HEK293 (cell line): ENCODE data around the gene SLC36A3.
"Not testable (repeated sequence)": the region's sequence is repeated elsewhere in the genome, so short reads cannot be mapped to it uniquely, and the experiment has no call there.

ENCODE experiments used
- CTCF ChIA-PET: fragments of 350-600 bp; formaldehyde crosslinking; extraction: SDS; loops from one replicate; lab custom pipeline; 2021; ENCODE audit warnings: antibody characterized with exemption; lab: Yijun Ruan, JAX
- POLR2A ChIA-PET: fragments of 300-600 bp; formaldehyde crosslinking; extraction: SDS; loops from one replicate; lab custom pipeline; 2020; ENCODE audit warnings: antibody characterized with exemption, inconsistent platforms; lab: Yijun Ruan, JAX
- H3K27ac ChIP-seq: fragments of 200-500 bp; sonication (Bioruptor generic); 2 replicates; pipeline ENCODE4 v1.5.1; 2014; ENCODE audit warnings: low read depth, low read length, control low read depth, inconsistent platforms; ENCODE audit errors: extremely low read depth
- H3K36me3 ChIP-seq, 2 experiments: fragments of 200-500 bp in 1 of 2; sonication (Bioruptor generic) in 1 of 2; 1 replicate in 1 of 2; 2 replicates in 1 of 2; pipeline ENCODE4 v1.5.1; 2014 to 2017; ENCODE audit warnings: inconsistent platforms in 2 of 2, low read length in 2 of 2; ENCODE audit not compliant: control insufficient read depth in 2 of 2, insufficient read depth in 1 of 2
- H3K4me1 ChIP-seq: fragments of 200-500 bp; sonication (Bioruptor generic); 2 replicates; pipeline ENCODE4 v1.5.1; 2014; ENCODE audit warnings: mild to moderate bottlenecking, low read length, inconsistent platforms; ENCODE audit not compliant: control insufficient read depth, insufficient read depth
- H3K4me3 ChIP-seq: 2 replicates; pipeline ENCODE4 v1.5.1; 2011; ENCODE audit warnings: low read depth, mild to moderate bottlenecking, control low read depth, low read length, moderate library complexity
- H3K9me3 ChIP-seq: fragments of 200-500 bp; sonication (Bioruptor generic); 2 replicates; pipeline ENCODE4 v1.5.1; 2014; ENCODE audit warnings: low read depth, low read length, inconsistent platforms; ENCODE audit not compliant: control insufficient read depth, insufficient read depth
- EGR2 ChIP-seq: fragments of 450-650 bp; formaldehyde crosslinking; IDR thresholded peaks from 2 replicates; pipeline ENCODE4 v1.5.1; 2016; ENCODE audit warnings: low read depth, missing biosample characterization, missing genetic modification characterization
- KLF10 ChIP-seq: fragments of 450-650 bp; IDR thresholded peaks from 2 replicates; pipeline ENCODE4 v1.5.1; 2018; ENCODE audit warnings: missing biosample characterization, mild to moderate bottlenecking, missing genetic modification characterization
- SCRT1 ChIP-seq: fragments of 450-650 bp; formaldehyde crosslinking; IDR thresholded peaks from 2 replicates; pipeline ENCODE4 v1.5.1; 2016; ENCODE audit warnings: missing biosample characterization, missing genetic modification characterization, borderline replicate concordance
- SCRT2 ChIP-seq: fragments of 450-650 bp; formaldehyde crosslinking; IDR thresholded peaks from 2 replicates; pipeline ENCODE4 v1.5.1; 2016; ENCODE audit warnings: missing biosample characterization, missing genetic modification characterization
- TRIM28 ChIP-seq: IDR thresholded peaks from 2 replicates; pipeline ENCODE4 v1.6.1; 2011; ENCODE audit warnings: low read length, control low read depth, borderline replicate concordance
- ZBTB1 ChIP-seq: fragments of 450-650 bp; formaldehyde crosslinking; IDR thresholded peaks from 2 replicates; pipeline ENCODE4 v1.5.1; 2016; ENCODE audit warnings: missing biosample characterization, missing genetic modification characterization
- ZBTB17 ChIP-seq: fragments of 450-650 bp; formaldehyde crosslinking; IDR thresholded peaks from 2 replicates; pipeline ENCODE4 v1.5.1; 2016; ENCODE audit warnings: missing biosample characterization, missing genetic modification characterization
- ZFHX2 ChIP-seq: fragments of 450-650 bp; formaldehyde crosslinking; conservative IDR thresholded peaks from 2 replicates; pipeline ENCODE4 v1.5.1; 2016; ENCODE audit warnings: missing biosample characterization, missing genetic modification characterization
- ZFP69B ChIP-seq: fragments of 450-650 bp; formaldehyde crosslinking; IDR thresholded peaks from 2 replicates; pipeline ENCODE4 v1.5.1; 2016; ENCODE audit warnings: missing biosample characterization, missing genetic modification characterization
- ZNF214 ChIP-seq: fragments of 450-650 bp; formaldehyde crosslinking; IDR thresholded peaks from 2 replicates; pipeline ENCODE4 v1.5.1; 2017; ENCODE audit warnings: missing biosample characterization, mild to moderate bottlenecking, missing genetic modification characterization, borderline replicate concordance
- ZNF274 ChIP-seq, 2 experiments: fragments of 200-500 bp in 1 of 2; fragments of 450-650 bp in 1 of 2; sonication (Bioruptor generic) in 1 of 2; formaldehyde crosslinking in 1 of 2; IDR thresholded peaks; 2 replicates each; pipeline versions ENCODE4 v1.5.1 to v1.6.1; 2014 to 2016; ENCODE audit warnings: borderline replicate concordance in 1 of 2, inconsistent platforms in 1 of 2, low read length in 1 of 2, missing biosample characterization in 1 of 2, missing genetic modification characterization in 1 of 2
- ZNF335 ChIP-seq: fragments of 450-650 bp; formaldehyde crosslinking; conservative IDR thresholded peaks from 2 replicates; pipeline ENCODE4 v1.5.1; 2016; ENCODE audit warnings: missing biosample characterization, missing genetic modification characterization
- ZNF548 ChIP-seq: fragments of 450-650 bp; formaldehyde crosslinking; IDR thresholded peaks from 2 replicates; pipeline ENCODE4 v1.5.1; 2016; ENCODE audit warnings: missing biosample characterization, missing genetic modification characterization
- ZNF629 ChIP-seq: fragments of 450-650 bp; formaldehyde crosslinking; IDR thresholded peaks from 2 replicates; pipeline ENCODE4 v1.5.1; 2017; ENCODE audit warnings: missing biosample characterization, missing genetic modification characterization
- ZNF654 ChIP-seq: fragments of 450-650 bp; formaldehyde crosslinking; IDR thresholded peaks from 2 replicates; pipeline ENCODE4 v1.5.1; 2016; ENCODE audit warnings: low read depth, missing biosample characterization, missing genetic modification characterization
- ZNF660 ChIP-seq: fragments of 450-650 bp; IDR thresholded peaks from 2 replicates; pipeline ENCODE4 v1.5.1; 2018; ENCODE audit warnings: missing biosample characterization, mild to moderate bottlenecking, missing genetic modification characterization
- ZNF677 ChIP-seq: fragments of 450-650 bp; IDR thresholded peaks from 2 replicates; pipeline ENCODE4 v1.5.0; 2018; ENCODE audit warnings: missing biosample characterization, mild to moderate bottlenecking, missing genetic modification characterization, moderate library complexity
- ZNF776 ChIP-seq: fragments of 450-650 bp; formaldehyde crosslinking; IDR thresholded peaks from 2 replicates; pipeline ENCODE4 v1.5.0; 2017; ENCODE audit warnings: missing biosample characterization, missing genetic modification characterization, borderline replicate concordance
- ZNF785 ChIP-seq: fragments of 450-650 bp; formaldehyde crosslinking; IDR thresholded peaks from 2 replicates; pipeline ENCODE4 v1.5.1; 2016; ENCODE audit warnings: missing biosample characterization, missing genetic modification characterization
- ZNF791 ChIP-seq: fragments of 450-650 bp; formaldehyde crosslinking; IDR thresholded peaks from 2 replicates; pipeline ENCODE4 v1.5.1; 2016; ENCODE audit warnings: missing biosample characterization, missing genetic modification characterization
- ZNF843 ChIP-seq: fragments of 450-650 bp; formaldehyde crosslinking; IDR thresholded peaks from 2 replicates; pipeline ENCODE4 v1.5.1; 2016; ENCODE audit warnings: missing biosample characterization, missing genetic modification characterization
- ZXDB ChIP-seq: fragments of 450-650 bp; formaldehyde crosslinking; IDR thresholded peaks from 2 replicates; pipeline ENCODE4 v1.5.1; 2016; ENCODE audit warnings: missing biosample characterization, missing genetic modification characterization
- TF ChIP-seq, protein P1 (sequence below): fragments of 450-650 bp; formaldehyde crosslinking; IDR thresholded peaks from 2 replicates; pipeline ENCODE4 v1.5.1; 2016; ENCODE audit warnings: missing biosample characterization, missing genetic modification characterization
- TF ChIP-seq, protein P2 (sequence below): fragments of 450-650 bp; formaldehyde crosslinking; IDR thresholded peaks from 2 replicates; pipeline ENCODE4 v1.5.1; 2016; ENCODE audit warnings: missing biosample characterization, missing genetic modification characterization
- TF ChIP-seq, protein P3 (sequence below): fragments of 450-650 bp; formaldehyde crosslinking; IDR thresholded peaks from 2 replicates; pipeline ENCODE4 v1.5.1; 2016; ENCODE audit warnings: missing biosample characterization, missing genetic modification characterization

The SLC36A3 gene

DNA sequence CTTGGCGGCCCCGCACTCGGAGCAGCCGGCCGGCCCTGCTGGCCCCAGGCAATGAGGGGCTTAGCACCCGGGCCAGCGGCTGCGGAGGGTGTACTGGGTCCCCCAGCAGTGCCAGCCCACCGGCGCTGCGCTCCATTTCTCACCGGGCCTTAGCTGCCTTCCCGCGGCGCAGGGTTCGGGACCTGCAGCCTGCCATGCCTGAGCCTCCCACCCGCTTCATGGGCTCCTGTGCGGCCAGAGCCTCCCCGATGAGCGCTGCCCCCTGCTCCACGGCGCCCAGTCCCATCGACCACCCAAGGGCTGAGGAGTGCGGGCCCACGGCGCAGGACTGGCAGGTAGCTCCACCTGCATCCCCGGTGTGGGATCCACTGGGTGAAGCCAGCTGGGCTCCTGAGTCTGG is 5.7 kb upstream of the SLC36A3 start:
- H3K4me1 ChIP-seq, H3K27ac ChIP-seq, H3K4me3 ChIP-seq, CTCF ChIA-PET, H3K9me3 ChIP-seq, H3K36me3 ChIP-seq, POLR2A ChIA-PET: not testable (repeated sequence)

GRCh38 chr5:151298063-151298855 is 5.3 kb downstream of the SLC36A3 start:
- TF ChIP-seq EGR2 (tag by site-specific recombination), result peak; percentile 64
- no peak for TF ChIP-seq ZNF843 (tag by site-specific recombination)
- TF ChIP-seq, protein P1, sequence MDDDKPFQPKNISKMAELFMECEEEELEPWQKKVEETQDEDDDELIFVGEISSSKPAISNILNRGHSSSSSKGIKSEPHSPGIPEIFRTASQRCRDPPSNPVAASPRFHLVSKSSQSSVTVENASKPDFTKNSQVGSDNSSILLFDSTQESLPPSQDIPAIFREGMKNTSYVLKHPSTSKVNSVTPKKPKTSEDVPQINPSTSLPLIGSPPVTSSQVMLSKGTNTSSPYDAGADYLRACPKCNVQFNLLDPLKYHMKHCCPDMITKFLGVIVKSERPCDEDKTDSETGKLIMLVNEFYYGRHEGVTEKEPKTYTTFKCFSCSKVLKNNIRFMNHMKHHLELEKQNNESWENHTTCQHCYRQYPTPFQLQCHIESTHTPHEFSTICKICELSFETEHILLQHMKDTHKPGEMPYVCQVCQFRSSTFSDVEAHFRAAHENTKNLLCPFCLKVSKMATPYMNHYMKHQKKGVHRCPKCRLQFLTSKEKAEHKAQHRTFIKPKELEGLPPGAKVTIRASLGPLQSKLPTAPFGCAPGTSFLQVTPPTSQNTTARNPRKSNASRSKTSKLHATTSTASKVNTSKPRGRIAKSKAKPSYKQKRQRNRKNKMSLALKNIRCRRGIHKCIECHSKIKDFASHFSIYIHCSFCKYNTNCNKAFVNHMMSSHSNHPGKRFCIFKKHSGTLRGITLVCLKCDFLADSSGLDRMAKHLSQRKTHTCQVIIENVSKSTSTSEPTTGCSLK (tag by site-specific recombination), result no peak
- TF ChIP-seq ZNF629, result no peak
- peak; percentile 68 for TF ChIP-seq SCRT1
- 0 out of 2 replicates have a peak, but pooled peaks have one; percentile 19 for TF ChIP-seq ZFHX2 (tag by site-specific recombination)
- TF ChIP-seq, protein P2, sequence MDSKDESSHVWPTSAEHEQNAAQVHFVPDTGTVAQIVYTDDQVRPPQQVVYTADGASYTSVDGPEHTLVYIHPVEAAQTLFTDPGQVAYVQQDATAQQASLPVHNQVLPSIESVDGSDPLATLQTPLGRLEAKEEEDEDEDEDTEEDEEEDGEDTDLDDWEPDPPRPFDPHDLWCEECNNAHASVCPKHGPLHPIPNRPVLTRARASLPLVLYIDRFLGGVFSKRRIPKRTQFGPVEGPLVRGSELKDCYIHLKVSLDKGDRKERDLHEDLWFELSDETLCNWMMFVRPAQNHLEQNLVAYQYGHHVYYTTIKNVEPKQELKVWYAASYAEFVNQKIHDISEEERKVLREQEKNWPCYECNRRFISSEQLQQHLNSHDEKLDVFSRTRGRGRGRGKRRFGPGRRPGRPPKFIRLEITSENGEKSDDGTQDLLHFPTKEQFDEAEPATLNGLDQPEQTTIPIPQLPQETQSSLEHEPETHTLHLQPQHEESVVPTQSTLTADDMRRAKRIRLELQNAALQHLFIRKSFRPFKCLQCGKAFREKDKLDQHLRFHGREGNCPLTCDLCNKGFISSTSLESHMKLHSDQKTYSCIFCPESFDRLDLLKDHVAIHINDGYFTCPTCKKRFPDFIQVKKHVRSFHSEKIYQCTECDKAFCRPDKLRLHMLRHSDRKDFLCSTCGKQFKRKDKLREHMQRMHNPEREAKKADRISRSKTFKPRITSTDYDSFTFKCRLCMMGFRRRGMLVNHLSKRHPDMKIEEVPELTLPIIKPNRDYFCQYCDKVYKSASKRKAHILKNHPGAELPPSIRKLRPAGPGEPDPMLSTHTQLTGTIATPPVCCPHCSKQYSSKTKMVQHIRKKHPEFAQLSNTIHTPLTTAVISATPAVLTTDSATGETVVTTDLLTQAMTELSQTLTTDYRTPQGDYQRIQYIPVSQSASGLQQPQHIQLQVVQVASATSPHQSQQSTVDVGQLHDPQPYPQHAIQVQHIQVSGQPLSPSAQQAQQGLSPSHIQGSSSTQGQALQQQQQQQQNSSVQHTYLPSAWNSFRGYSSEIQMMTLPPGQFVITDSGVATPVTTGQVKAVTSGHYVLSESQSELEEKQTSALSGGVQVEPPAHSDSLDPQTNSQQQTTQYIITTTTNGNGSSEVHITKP (tag by site-specific recombination), result peak; percentile 69
- TF ChIP-seq ZNF660 (tag by site-specific recombination), result no peak
- TF ChIP-seq ZNF548, result no peak
- TF ChIP-seq ZBTB1 (tag by site-specific recombination), result no peak
- peak; percentile 65 for TF ChIP-seq ZNF654 (tag by site-specific recombination)
- TF ChIP-seq ZNF335 (tag by site-specific recombination), result peak; percentile 45; the same call in 1 of the 2 replicates
- TF ChIP-seq ZBTB17 (tag by site-specific recombination), result peak; percentile 65; the same call in 1 of the 2 replicates
- TF ChIP-seq SCRT2 (tag by site-specific recombination), result peak; percentile 93
- no peak for TF ChIP-seq ZNF776 (tag by site-specific recombination)
- TF ChIP-seq ZNF791, result no peak
- no peaks in the 10 kb centered on the region for H3K36me3 ChIP-seq
- no peaks in the 10 kb centered on the region for H3K9me3 ChIP-seq
- ChIA-PET CTCF (interaction anchor here (0.6 to 1.7 kb wide), 7 partner anchors 9 to 753 kb away, joined by 3 to 7 read pairs (median 3); no protein-coding TSS in a partner anchor), POLR2A (no interaction called here)
- no peaks in the 10 kb centered on the region for H3K4me1 ChIP-seq
- H3K27ac ChIP-seq, result no peak overlapping the region
- no peak overlapping the region for H3K4me3 ChIP-seq

- H3K27ac ChIP-seq, result no peak overlapping the region
- no peak overlapping the region for H3K4me3 ChIP-seq
- no peaks in the 10 kb centered on the region for H3K36me3 ChIP-seq
- ChIA-PET POLR2A (no interaction called here), CTCF (interaction anchor here (0.7 to 1.7 kb wide), 8 partner anchors 8 to 752 kb away, joined by 3 to 7 read pairs (median 3); no protein-coding TSS in a partner anchor)
- H3K4me1 ChIP-seq, result no peaks in the 10 kb centered on the region
- H3K9me3 ChIP-seq, result no peaks in the 10 kb centered on the region
- TF ChIP-seq ZNF214 (tag by site-specific recombination) (no peak), ZNF785 (tag by site-specific recombination) (no peak), ZXDB (tag by site-specific recombination) (no peak), KLF10 (tag by site-specific recombination) (no peak), TRIM28 (no peak), ZFP69B (tag by site-specific recombination) (no peak), ZNF274 (IDR thresholded peaks at IDR 0.05; ENCODE audit: low read length) (no peak), ZNF274 (tag by site-specific recombination; IDR thresholded peaks at IDR 0.05; ENCODE audit: borderline replicate concordance) (no peak), ZNF677 (no peak), SCRT1 (no peak)
- TF ChIP-seq, protein P3, sequence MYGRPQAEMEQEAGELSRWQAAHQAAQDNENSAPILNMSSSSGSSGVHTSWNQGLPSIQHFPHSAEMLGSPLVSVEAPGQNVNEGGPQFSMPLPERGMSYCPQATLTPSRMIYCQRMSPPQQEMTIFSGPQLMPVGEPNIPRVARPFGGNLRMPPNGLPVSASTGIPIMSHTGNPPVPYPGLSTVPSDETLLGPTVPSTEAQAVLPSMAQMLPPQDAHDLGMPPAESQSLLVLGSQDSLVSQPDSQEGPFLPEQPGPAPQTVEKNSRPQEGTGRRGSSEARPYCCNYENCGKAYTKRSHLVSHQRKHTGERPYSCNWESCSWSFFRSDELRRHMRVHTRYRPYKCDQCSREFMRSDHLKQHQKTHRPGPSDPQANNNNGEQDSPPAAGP (tag by site-specific recombination), result no peak
These were observed 6.6 kb downstream of the SLC36A3 start for GRCh38 chr5:151296974-151297373.
